ENCODE results near the gene CCSER1.
"Not testable (repeated sequence)": the region's sequence is repeated elsewhere in the genome, so short reads cannot be mapped to it uniquely, and the experiment has no call there.

CCSER1 gene

GRCh38 chr4:90306810-90307209 lies 179.6 kb downstream of the CCSER1 start:
- DNase-seq, result no peak

DNA sequence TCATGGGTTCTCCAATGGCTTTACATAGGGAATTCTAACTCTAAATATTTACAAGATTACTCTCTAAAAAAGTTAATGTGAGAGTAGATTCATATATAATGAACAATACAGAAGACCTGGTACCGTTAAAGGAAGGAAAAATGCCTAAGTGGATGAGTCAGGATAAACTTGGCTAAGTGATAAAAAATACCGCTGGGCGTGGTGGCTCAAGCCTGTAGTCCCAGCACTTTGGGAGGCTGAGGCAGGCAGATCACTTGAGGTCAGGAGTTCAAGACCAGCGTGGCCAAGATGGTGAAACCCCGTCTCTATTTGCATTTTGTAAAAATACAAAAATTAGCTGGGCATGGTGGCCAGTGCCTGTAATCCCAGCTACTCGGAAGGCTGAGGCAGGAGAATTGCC lies 189.9 kb downstream of the CCSER1 start:
- DNase-seq, result not testable (repeated sequence)

DNA sequence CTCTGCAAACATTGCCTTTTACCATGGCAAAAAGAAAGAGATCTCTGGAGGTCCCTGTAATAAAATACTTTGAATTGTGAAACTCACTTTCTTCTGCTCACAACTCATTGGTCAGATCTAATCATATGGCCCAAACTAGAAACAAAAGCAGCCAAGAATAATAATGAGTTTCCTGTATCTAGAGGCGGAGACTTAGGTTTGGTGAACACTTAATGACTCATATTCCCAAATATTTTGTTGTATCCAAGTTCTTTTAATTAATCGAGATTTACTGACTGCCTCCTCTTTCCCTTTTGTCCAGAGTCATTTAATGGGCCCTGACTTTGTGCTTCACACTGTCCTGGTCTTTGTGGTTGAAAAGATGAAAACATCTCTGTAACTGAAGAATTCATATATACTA lies 190.6 kb downstream of the CCSER1 start:
- DNase-seq, result no peak

DNA sequence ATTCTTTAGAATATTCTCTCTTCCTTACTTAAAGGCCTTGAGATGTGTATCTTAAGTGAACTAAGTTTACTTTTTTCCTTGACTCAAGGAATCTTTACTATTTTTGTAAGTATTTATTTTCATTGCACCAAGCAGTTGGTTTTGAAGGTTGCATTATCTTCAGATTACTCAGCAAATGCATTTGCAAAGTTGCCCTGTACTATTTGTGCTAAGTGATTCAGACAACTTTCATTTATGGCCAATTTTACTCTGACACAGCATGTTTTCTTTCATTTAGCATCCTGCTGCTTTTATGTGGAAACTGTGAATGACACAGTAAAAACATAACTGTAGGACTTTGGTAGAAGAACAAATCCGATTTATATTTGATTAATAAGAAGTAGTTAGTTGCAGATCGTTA lies 191.0 kb downstream of the CCSER1 start:
- no peak for DNase-seq

DNA sequence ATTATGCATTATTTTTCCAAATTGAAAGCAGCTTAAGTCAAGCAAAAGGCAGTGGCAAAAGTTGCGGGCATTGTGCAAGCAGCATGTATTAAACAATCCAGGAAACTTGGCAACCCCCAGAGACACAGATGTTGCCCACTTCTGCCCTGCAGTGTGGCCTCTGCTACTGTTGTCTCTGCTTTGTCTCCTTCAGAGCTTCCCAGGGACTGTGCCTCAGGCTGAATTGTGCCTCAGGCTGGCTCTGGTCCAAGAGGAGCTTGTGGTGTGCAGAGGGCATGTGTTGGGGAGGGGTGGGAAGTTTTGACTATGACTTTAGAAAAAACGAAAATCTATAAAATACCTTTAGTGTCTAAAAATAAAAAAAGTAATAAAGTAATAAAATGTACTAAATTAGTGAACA lies 201.4 kb downstream of the CCSER1 start:
- DNase-seq, result peak; percentile 63

DNA sequence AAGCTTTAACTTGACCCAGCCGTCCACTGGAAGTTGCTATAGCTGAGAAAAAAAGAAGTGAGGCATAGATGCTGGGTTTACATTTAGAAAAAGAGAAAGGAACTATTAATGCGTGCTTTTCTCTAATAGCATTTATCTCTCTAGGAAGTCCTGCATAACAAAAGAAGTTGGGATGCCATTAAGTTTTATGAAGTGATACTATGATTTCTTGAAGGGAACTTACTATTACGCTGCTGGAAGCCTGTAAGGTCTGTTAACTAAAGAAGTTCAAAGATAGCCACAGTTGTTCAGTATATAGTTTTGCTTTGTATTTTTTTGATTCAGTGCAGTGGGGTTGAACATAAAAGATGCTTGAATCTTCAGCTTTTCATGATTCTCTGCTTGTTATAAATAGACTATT lies 203.4 kb downstream of the CCSER1 start:
- DNase-seq, result no peak

- no peak for DNase-seq
Observed at GRCh38 chr4:90345549-90346215, 218.5 kb downstream of the CCSER1 start.

- no peak for DNase-seq
Observed at GRCh38 chr4:90349636-90350035, 222.4 kb downstream of the CCSER1 start.

DNA sequence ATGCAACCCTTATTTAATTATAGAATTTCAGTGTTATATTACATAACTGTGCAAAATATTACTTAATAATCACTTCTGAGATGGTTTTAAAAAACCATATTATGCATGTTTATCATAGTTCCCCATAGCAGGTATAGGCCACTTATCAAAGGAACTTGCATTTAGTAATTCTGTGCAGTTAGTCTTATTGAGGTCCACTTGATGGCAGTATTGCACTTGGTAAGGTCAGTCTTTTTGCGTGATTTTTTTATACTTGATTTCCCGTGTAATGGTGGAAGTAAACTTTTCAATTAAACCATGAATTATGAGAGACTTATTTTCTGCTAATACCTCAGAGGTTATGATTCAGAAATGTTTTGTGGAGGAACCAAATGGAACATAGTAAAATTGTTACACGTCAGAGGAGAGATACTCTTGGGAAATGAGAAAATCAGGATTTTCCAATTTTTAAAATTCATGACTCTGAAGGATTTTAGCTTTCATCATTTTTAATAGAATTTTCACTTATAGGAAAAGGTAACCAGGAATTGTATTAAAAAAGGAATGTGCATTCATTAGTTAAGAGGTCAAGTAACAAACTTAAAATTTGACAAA lies 230.0 kb downstream of the CCSER1 start:
- peak; percentile 66 for DNase-seq

GRCh38 chr4:90375081-90375480 lies 247.9 kb downstream of the CCSER1 start:
- no peak for DNase-seq

- no peak for DNase-seq
Observed at GRCh38 chr4:90393215-90393614, 266.0 kb downstream of the CCSER1 start.

DNA sequence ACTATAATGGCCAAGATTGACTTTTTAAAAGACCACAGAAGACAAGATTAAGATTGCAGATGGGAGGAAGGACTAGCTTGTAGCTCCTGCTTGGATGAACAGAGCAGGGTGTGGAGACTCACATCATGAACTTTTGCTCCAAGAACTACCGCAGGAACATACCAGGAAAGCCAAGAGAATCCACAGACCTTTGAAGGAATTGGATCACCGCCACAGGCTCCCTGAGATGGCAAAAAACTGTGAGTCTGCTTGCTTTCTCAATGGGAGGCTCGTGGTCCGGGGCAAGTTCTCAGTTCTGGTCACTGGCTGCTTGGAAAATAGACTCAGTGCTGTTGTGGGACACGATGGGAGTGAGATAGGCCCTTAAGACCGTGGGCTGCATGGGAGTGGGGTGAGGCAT lies 276.6 kb downstream of the CCSER1 start:
- no peak for DNase-seq

DNA sequence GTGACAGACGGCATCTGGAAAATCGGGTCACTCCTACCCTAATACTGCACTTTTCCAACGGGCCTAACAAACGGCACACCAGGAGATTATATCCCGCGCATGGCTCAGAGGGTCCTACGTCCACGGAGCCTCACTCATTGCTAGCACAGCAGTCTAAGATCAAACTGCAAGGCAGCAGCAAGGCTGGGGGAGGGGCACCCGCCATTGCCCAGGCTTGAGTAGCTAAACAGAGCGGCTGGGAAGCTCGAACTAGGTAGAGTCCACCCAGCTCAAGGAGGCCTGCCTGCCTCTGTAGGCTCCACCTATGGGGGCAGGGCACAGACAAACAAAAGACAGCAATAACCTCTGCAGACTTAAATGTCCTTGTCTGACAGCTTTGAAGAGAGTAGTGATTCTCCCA lies 280.7 kb downstream of the CCSER1 start:
- DNase-seq, result not testable (repeated sequence)

- not testable (repeated sequence) for DNase-seq
Observed at GRCh38 chr4:90412786-90413185, 285.6 kb downstream of the CCSER1 start.

- DNase-seq, result peak; percentile 4
Observed at GRCh38 chr4:90415116-90415515, 287.9 kb downstream of the CCSER1 start.

- peak; percentile 51 for DNase-seq
Observed at GRCh38 chr4:90419124-90419711, 292.0 kb downstream of the CCSER1 start.

DNA sequence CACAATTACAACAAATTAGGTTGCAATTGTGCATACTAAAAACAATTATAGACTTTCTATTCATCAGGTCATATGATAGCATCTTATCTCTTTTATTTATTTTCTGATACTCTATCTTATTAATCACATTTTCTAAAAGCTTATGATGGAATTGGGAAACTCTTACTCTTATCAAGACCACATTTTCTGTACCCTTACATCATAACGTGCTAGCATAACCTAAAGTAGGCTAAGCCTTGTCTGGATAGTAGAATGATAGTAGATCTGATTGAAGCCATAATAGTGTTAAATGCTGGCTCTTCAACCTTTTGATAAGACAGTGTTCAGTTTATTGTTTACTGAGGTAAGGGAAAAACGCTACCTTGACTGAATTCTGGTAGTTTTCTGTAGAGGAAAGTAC lies 294.0 kb downstream of the CCSER1 start:
- no peak for DNase-seq

- no peak for DNase-seq
Observed at GRCh38 chr4:90425893-90426292, 298.7 kb downstream of the CCSER1 start.

GRCh38 chr4:90438522-90438921 lies 311.3 kb downstream of the CCSER1 start:
- no peak for DNase-seq

DNA sequence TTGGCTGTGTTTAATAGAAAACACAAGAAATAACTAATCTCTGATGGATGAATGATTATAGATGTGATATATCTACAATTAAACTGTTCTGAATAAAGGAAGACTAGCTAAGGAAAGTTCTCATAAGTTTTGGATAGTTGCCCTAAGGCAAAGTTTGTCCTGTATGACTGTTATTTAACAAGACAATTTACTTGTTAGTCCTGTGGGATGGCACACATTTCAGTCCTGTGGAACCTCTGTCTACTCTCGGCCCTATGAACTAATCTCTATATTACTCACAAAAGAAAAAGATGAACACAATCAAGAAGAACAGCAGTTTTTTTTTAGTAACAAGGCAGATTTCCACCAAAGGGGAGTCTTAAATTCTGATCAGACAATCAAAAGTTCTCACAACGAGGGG lies 314.6 kb downstream of the CCSER1 start:
- no peak for DNase-seq

GRCh38 chr4:90442619-90443018 lies 315.4 kb downstream of the CCSER1 start:
- peak; percentile 46 for DNase-seq

- no peak for DNase-seq
Observed at GRCh38 chr4:90443231-90443630, 316.0 kb downstream of the CCSER1 start.

DNA sequence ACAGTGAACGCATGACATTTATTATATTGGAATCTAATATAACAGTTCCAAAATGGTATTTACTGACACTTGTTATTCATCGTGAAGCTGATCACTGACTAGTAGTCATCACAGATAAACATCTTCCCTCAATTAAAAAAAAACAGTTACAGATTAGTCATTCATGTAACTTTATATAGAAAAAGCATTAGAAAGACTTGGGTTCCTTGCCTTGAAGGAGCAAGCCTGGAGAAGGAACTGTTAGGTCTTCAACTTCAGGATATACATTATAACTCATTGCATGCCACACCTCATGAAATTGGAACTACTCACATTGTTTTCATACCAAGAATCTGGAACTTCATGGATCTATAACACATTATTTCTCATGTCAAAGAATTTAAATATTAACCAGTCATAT lies 317.7 kb downstream of the CCSER1 start:
- DNase-seq, result no peak

DNA sequence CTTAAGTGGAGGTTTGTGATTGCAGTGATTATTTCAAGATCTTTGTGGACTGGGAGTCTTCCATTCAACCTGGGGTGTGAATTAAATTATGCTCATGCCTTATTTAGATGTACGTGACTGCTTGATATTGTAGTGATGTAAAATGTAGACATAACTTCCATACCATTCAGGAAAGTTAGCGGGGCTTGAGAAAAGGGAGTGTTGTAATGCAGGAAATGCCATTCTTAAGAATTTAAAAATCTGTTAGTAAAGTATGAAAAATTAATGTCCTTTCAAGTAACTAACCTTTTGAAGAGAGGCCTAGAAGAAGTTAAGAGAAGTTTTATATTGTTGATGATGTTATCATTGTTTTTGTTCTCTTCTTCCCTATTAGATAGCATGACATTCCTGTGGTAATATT lies 318.2 kb downstream of the CCSER1 start:
- no peak for DNase-seq

GRCh38 chr4:90449626-90450025 lies 322.4 kb downstream of the CCSER1 start:
- no peak for DNase-seq

Data from NCI-H82 (cell line).